ENCODE measurements around the gene GSK3B.
"Not testable (repeated sequence)": the region's sequence is repeated elsewhere in the genome, so short reads cannot be mapped to it uniquely, and the experiment has no call there.

The GSK3B gene

DNA sequence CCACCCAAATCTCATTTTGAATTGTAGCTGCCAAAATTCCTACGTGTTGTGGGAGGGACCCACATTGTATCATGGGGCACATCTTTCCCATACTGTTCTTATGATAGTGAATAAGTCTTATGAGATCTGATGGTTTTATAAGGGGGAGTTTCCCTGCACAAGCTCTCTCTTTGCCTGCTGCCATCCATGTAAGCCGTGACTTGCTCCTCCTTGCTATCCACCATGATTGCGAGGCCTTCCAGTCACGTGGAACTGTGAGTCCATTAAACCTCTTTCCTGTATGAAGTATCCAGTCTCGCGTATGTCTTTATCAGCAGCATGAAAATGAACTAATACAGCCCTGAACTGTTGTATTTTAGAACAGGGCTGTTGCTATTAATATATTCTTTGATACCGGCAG, 40.6 kb downstream of the GSK3B start:
- DNase-seq (ENCODE audit: low spot score): not testable (repeated sequence)

GRCh38 chr3:120052677-120053076, 41.6 kb downstream of the GSK3B start:
- DNase-seq (ENCODE audit: low spot score): no peak

DNA sequence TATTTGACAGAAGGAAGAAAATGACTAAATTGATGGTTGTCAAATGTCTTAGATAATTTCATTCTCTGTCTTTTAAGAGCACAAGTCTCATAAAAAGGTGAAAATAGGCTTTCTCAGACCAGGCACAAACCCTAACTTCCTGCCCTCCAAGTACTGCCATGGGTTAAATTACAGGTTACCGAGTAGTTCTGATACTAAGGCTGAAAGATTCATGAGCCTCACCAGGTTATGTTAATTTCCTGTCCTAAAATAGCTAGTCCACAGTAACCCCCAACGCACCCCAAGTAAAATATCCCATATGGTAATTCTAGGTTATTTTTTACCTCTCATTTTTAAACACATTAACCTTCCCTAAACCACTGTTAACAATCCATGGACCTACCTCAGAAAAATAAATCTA, 42.0 kb downstream of the GSK3B start:
- DNase-seq (ENCODE audit: low spot score): no peak

- DNase-seq (ENCODE audit: low spot score): not testable (repeated sequence)
These were observed 42.7 kb downstream of the GSK3B start for GRCh38 chr3:120051570-120051969.

- no peak for DNase-seq (ENCODE audit: low spot score)
These were observed 44.2 kb downstream of the GSK3B start for GRCh38 chr3:120049881-120050539.

GRCh38 chr3:120049072-120049471, 45.2 kb downstream of the GSK3B start:
- DNase-seq (ENCODE audit: low spot score): no peak

GRCh38 chr3:120048355-120049041, 45.7 kb downstream of the GSK3B start:
- DNase-seq (ENCODE audit: low spot score): no peak

- DNase-seq (ENCODE audit: low spot score): no peak
These were observed 46.6 kb downstream of the GSK3B start for GRCh38 chr3:120047686-120048085.

- DNase-seq (ENCODE audit: low spot score): no peak
These were observed 53.4 kb downstream of the GSK3B start for GRCh38 chr3:120040813-120041377.

- DNase-seq (ENCODE audit: low spot score): peak; percentile 38
These were observed 54.3 kb downstream of the GSK3B start for GRCh38 chr3:120039642-120040610.

- DNase-seq (ENCODE audit: low spot score): no peak
These were observed 60.7 kb downstream of the GSK3B start for GRCh38 chr3:120033596-120033995.

GRCh38 chr3:120031561-120031960, 62.7 kb downstream of the GSK3B start:
- DNase-seq (ENCODE audit: low spot score): no peak

DNA sequence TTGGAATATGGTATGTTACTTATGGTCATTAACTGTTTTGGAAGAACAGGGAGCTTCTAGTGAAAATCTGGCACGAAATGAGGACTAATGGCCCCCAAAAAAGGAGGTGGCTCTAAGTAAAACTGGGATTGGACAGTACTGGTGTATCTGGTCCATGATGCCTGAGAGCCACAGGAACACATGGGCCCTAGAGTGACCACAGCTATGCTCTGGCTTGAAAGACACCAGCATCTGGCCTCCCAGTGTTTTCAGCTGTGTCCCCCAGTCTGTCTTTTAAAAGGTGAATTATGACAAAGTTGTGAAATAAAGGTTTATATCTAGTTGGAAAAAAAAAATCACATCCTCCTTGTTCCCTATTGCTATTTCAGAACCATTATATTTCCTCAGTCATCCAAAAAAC, 64.5 kb downstream of the GSK3B start:
- no peak for DNase-seq (ENCODE audit: low spot score)

- DNase-seq (ENCODE audit: low spot score): peak; percentile 23
These were observed 65.8 kb downstream of the GSK3B start for GRCh38 chr3:120028271-120029047.

DNA sequence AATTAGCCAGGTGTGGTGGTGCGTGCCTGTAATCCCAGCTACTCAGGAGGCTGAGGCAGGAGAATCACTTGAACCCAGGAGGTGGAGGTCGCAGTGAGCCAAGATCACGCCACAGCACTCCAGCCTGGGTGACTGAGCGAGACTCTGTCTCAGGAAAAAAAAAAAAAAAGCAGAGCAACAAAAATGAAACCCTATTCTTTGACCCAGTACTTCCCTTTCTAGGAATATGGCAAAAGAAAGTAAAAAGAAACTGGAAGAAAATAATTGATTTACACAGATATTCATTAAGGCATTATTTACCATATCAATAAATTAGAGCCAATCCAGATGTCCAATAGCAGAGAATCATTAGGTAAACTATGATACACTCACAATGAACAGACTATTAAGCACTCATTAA, 67.0 kb downstream of the GSK3B start:
- no peak for DNase-seq (ENCODE audit: low spot score)

- DNase-seq (ENCODE audit: low spot score): no peak
These were observed 68.7 kb downstream of the GSK3B start for GRCh38 chr3:120025520-120025919.

DNA sequence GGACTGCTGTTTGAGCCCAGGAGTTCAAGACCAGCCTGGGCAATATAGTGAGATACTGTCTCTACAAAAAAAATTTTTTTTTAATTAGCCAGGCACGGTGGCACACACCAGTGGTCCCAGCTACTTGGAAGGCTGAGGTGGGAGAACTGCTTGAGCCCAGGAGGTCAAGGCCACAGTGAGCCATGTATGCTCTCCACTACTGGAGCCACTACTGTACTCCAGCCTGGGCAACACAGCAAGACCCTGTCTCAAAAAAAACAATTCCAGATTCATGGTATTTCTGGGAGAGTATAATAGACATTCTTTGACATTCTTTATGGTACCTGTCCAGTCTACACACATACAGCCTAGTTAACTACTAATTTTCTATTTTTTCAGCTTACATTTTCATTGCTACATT, 70.1 kb downstream of the GSK3B start:
- no peak for DNase-seq (ENCODE audit: low spot score)

DNA sequence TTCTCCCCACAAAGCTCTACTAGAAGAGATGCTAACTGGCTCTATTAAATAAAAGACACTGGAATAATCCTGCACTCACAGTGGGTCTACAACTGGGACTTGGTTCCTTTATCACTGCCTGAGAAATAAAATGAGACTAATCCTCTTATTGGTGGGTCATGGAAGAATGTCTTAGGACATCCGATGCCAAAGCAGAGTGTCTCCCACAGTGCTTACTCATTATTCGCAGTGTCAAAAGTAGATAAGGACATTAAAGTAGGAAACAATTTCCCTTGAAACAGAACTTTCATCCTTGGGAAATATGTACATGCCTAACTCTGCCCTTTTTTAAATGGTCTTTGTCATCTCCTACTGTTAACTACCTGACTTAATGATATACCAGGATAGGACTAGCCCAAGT, 71.5 kb downstream of the GSK3B start:
- DNase-seq (ENCODE audit: low spot score): no peak

GRCh38 chr3:120021523-120021922, 72.7 kb downstream of the GSK3B start:
- no peak for DNase-seq (ENCODE audit: low spot score)

DNA sequence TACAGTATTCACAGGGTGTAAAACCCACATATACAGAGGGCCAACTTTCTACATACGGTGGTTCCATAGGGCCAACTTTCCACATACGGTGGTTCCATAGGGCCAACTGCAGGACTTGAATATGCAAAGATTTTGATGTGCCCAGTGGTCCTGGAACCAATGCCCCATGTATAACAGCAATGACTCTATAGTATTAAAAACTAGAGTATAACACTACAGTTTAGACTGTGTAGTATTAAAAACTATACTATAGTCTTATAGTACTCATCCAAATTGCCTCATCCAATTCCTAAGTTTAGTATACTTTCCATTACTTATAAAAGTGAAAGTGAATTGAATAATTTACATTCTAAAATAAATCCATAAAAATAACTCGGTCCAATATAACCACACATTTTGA, 75.9 kb downstream of the GSK3B start:
- no peak for DNase-seq (ENCODE audit: low spot score)

DNA sequence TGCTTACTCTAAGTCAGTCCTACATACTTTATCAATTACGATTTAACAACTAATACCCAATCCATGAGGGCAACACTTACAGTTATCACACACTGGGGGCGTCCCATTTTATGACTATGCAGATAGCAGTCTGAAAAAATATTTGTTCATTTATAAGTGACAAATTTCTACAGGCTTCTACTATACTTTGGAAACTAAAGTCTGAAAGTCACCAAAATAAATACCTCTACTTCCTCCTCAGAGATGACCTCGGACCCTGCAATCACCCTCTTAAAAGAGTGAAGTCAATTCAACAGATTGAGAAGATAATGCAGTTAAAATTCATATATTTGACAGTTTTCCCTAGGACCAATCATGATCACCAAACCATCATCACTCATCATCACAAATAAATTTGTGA, 76.6 kb downstream of the GSK3B start:
- DNase-seq (ENCODE audit: low spot score): no peak

DNA sequence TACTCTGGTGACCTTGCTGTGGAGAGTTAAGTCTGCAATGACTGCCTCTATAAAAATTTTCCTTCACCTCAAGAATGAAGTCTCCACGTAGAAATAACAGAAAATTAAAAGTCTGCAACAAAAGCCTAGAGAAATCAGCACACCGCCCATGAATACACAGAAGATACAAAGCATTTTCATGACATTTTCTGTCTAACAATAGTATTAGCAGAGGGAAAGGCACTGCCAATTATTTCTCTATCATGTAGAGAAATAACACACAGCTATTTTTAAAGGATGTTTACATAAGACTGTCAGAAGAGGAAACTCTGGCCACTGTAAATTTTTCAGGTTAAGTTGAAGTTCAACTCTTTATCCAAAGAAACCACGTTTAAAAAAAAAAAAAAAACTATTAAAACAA, 80.8 kb downstream of the GSK3B start:
- DNase-seq (ENCODE audit: low spot score): no peak

All from D341Med (cell line).